Naive thymus-derived CD4-positive, alpha-beta T cell (primary cell): ENCODE measurements around the gene SYVN1. TPM values are rescaled to one million over a fixed set of nuclear protein-coding genes. Genes with fewer than 3 reads are reported as not detected.
A peak's percentile ranks its signal among the peaks of the same experiment; 100 is the strongest.

Source experiments
- ATAC-seq: fragments of 150-1000 bp; cut with Tn5 transposase; 2 replicates; pipeline ENCODE4 v1.10.0; 2021; ENCODE audit warnings: mild to moderate bottlenecking, moderate library complexity
- CTCF ChIA-PET: fragments of 350-600 bp; sonication (Branson Sonifier 250); formaldehyde crosslinking; loops from one replicate; lab custom pipeline; 2021; ENCODE audit warnings: antibody characterized with exemption; lab: Charles Lee
- POLR2A ChIA-PET: fragments of 350-600 bp; sonication (Branson Sonifier 250); formaldehyde crosslinking; loops from one replicate; lab custom pipeline; 2021; ENCODE audit warnings: antibody characterized with exemption, inconsistent platforms; lab: Charles Lee
- DNase-seq, 9 donors: peaks; one replicate each; pipeline versions ENCODE4 v3.0.0 to v3.0.0-alpha.2; 2020 to 2022; ENCODE audit warnings: mixed read lengths in 1 of 9
- H3K27ac ChIP-seq: one replicate; pipeline ENCODE4 v1.7.0; 2013; ENCODE audit warnings: mild to moderate bottlenecking, low read depth, low read length, moderate library complexity
- H3K27me3 ChIP-seq, 2 donors: one replicate each; pipeline ENCODE4 v1.7.0; 2013; ENCODE audit warnings: low read length in 2 of 2, mild to moderate bottlenecking in 2 of 2, moderate library complexity in 2 of 2; ENCODE audit not compliant: control insufficient read depth in 2 of 2, insufficient read depth in 2 of 2
- H3K36me3 ChIP-seq, 3 experiments: 1 replicate in 2 of 3; 2 replicates in 1 of 3; pipeline ENCODE4 v1.7.0; 2013; ENCODE audit warnings: low read length in 3 of 3, mild to moderate bottlenecking in 3 of 3, moderate library complexity in 1 of 3; ENCODE audit not compliant: insufficient read depth in 3 of 3, control insufficient read depth in 2 of 3
- H3K4me1 ChIP-seq, 2 donors: one replicate each; pipeline ENCODE4 v1.7.0; 2013; ENCODE audit warnings: low read length in 2 of 2, mild to moderate bottlenecking in 2 of 2, moderate library complexity in 1 of 2; ENCODE audit not compliant: control insufficient read depth in 2 of 2, insufficient read depth in 2 of 2
- H3K4me3 ChIP-seq: 2 replicates; pipeline ENCODE4 v1.7.0; 2013; ENCODE audit warnings: mild to moderate bottlenecking, low read length
- H3K9me3 ChIP-seq, 3 experiments: 1 replicate in 2 of 3; 2 replicates in 1 of 3; pipeline ENCODE4 v1.7.0; 2013; ENCODE audit warnings: low read length in 3 of 3; ENCODE audit not compliant: control insufficient read depth in 2 of 3
- H3K27ac Mint-ChIP-seq, 9 donors: one replicate each; pipeline ENCODE4 v1.8.0; 2020 to 2022; ENCODE audit warnings: mixed read lengths in 9 of 9, mild to moderate bottlenecking in 8 of 9, moderate library complexity in 5 of 9, inconsistent platforms in 2 of 9
- H3K27me3 Mint-ChIP-seq, 5 donors: one replicate each; pipeline ENCODE4 v1.8.0; 2021 to 2022; ENCODE audit warnings: mixed read lengths in 5 of 5, mild to moderate bottlenecking in 1 of 5
- H3K36me3 Mint-ChIP-seq, 5 donors: one replicate each; pipeline ENCODE4 v1.8.0; 2020 to 2022; ENCODE audit warnings: mixed read lengths in 5 of 5, mild to moderate bottlenecking in 3 of 5, inconsistent platforms in 1 of 5
- H3K4me1 Mint-ChIP-seq, 7 donors: one replicate each; pipeline ENCODE4 v1.8.0; 2020 to 2022; ENCODE audit warnings: mixed read lengths in 7 of 7, mild to moderate bottlenecking in 3 of 7, inconsistent platforms in 1 of 7
- H3K4me3 Mint-ChIP-seq, 10 donors: one replicate each; pipeline ENCODE4 v1.8.0; 2020 to 2022; ENCODE audit warnings: mild to moderate bottlenecking in 10 of 10, mixed read lengths in 10 of 10, moderate library complexity in 6 of 10, inconsistent platforms in 2 of 10
- H3K9me3 Mint-ChIP-seq, 11 donors: one replicate each; pipeline ENCODE4 v1.8.0; 2020 to 2022; ENCODE audit warnings: mixed read lengths in 11 of 11, mild to moderate bottlenecking in 4 of 11, inconsistent platforms in 1 of 11, moderate library complexity in 1 of 11
- intact Hi-C, 2 donors: fragments of 100-400 bp; cut with micrococcal nuclease; formaldehyde crosslinking; loops; one replicate each; pipeline ENCODE4 v1.15.1; 2023
- polyA plus RNA-seq, 2 donors: library from polyadenylated mRNA; unstranded; fragments of 300-500 nt; fragmentation: Illumina TruSeq; gene quantifications; one replicate each; pipeline ENCODE4 v1.2.3, GENCODE V29; 2021
- total RNA-seq, 6 experiments: library from RNA in 5 of 6; stranded (reverse) in 5 of 6; gene quantifications; 1 replicate in 5 of 6; 2 replicates in 1 of 6; pipeline ENCODE4 v1.2.3 and lab custom pipeline; 2021 to 2026

The SYVN1 gene
- total and polyA plus RNA-seq, 7 experiments from 2014 or later, result 8.6 to 84.6 (median 67.5) TPM

DNA sequence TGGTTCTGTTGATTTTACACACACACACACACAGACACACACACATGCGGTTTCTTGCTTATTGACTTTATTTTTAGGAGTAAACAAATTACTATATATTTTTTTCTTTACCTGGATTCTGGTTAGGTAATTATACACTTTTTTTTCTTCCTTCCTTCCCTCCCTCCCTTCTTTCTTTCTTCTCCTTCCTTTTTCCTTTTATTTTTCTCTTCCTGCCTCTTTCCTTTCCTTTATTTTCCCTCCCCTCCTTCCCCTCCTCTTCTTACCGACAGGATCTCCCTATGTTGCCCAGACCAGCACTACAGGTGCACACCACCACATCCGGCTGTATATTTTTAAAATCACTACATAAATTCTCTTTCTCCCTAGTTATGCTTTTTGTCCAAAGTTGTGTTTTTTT, 32.6 kb upstream of the SYVN1 start:
- Histone ChIP-seq H3K36me3 (no peaks in the 10 kb centered on the region), H3K27ac (no peak overlapping the region), H3K27me3 (no peaks in the 10 kb centered on the region), H3K4me1 (no peaks in the 10 kb centered on the region), H3K9me3 (no peaks in the 10 kb centered on the region), H3K4me3 (no peak overlapping the region)
- peaks cover 0 to 11% (median 5%) of the 10 kb centered on the region in 7 donors for H3K4me1 Mint-ChIP-seq
- ATAC-seq, result no peak
- DNase-seq, result no peak
- intact Hi-C loops, result no loop called here
- no peak overlapping the region for H3K27ac Mint-ChIP-seq
- H3K4me3 Mint-ChIP-seq, result no peak overlapping the region
- H3K27me3 Mint-ChIP-seq, result no peaks in the 10 kb centered on the region
- H3K9me3 Mint-ChIP-seq, result no peaks in the 10 kb centered on the region
- POLR2A ChIA-PET, result no interaction called here
- no peaks in the 10 kb centered on the region for H3K36me3 Mint-ChIP-seq
- CTCF ChIA-PET, result interaction anchor here (0.6 kb wide), 1 partner anchor 18 kb away, joined by 3 read pairs; no protein-coding TSS in a partner anchor

DNA sequence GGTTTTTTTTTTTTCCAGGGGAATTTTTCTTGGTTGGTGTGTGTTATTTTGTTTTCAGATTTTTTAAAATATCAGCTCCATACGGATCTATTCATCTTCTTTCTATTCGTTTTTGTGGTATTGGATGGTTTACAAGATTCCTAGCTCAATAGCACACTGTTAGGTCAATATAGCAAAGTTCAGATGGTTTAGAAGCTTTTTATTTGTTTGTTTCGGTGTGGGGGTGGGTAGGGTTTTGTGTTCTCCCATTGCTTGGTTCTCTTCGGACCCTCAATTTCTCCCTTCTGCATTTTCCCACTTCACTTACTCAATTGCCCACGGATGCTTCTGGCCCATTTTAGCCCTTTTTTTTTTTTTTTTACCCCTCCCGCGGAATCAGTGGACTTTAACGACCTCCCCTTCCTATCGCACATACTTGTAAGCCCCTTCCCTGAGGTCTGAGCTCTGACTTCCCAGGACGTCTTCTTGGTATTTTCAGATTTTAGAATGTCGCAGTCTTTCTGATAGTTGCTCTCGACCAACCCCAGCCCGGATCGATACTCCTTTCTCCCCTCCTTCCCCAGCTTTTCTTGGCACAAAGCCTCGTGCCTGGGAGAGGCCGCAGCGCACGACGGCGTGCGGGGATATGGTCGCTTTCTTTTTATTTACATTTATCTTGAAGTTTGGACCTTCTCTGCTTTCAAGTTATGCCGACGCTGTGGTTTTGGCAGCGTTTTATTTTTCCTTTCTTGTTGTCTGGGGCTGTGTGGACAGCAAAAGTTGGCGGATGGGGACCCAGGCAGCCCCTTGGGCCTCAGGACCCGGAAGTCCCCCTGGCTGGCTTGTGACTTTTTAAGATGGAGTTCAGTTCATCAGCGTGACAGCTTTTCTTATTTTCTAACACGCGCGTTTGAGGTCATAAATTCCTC, 31.3 kb upstream of the SYVN1 start:
- intact Hi-C loops, result no loop called here
- ChIA-PET POLR2A (no interaction called here), CTCF (no interaction called here)
- Histone ChIP-seq H3K4me1 (no peaks in the 10 kb centered on the region), H3K9me3 (no peaks in the 10 kb centered on the region), H3K27ac (no peak overlapping the region), H3K4me3 (no peak overlapping the region), H3K36me3 (no peaks in the 10 kb centered on the region), H3K27me3 (no peaks in the 10 kb centered on the region)
- Mint-ChIP-seq H3K4me1 (peaks cover 0 to 11% (median 5%) of the 10 kb centered on the region in 7 donors), H3K27me3 (peaks cover 0 to 3% (median 0%) of the 10 kb centered on the region in 5 donors), H3K9me3 (no peaks in the 10 kb centered on the region), H3K36me3 (no peaks in the 10 kb centered on the region), H3K4me3 (no peak overlapping the region), H3K27ac (peak overlapping the region in 1 of 9 donors; percentile 36)
- DNase-seq, result no peak
- no peak for ATAC-seq

DNA sequence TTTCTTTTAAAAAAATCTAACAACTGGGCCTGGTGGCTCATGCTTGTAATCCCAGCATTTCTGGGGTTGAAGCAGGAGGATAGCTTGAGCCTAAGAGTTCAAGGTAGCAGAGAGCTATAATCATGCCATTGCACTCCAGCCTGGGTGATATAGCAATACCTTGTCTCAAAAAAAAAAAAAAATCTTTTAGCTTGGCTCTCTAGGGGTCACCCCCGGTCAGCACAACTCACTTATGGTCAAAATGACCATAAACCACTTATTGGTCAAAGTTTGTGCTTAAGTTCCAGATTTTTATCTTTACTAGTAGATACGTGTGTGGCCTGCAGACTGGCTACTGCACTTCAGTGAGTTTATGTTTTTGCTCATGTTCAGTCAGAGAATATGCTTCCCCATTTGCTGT, 29.4 kb upstream of the SYVN1 start:
- DNase-seq, result no peak
- no peaks in the 10 kb centered on the region for H3K9me3 ChIP-seq
- Mint-ChIP-seq H3K36me3 (no peaks in the 10 kb centered on the region), H3K9me3 (no peaks in the 10 kb centered on the region), H3K27ac (no peak overlapping the region), H3K4me3 (no peak overlapping the region), H3K4me1 (peaks cover 0 to 3% (median 0%) of the 10 kb centered on the region in 7 donors), H3K27me3 (peaks cover 0 to 11% (median 0%) of the 10 kb centered on the region in 5 donors)
- no peaks in the 10 kb centered on the region for H3K27me3 ChIP-seq
- H3K27ac ChIP-seq, result no peak overlapping the region
- intact Hi-C loops, result no loop called here
- ChIA-PET CTCF (no interaction called here), POLR2A (no interaction called here)
- H3K4me3 ChIP-seq, result no peak overlapping the region
- H3K36me3 ChIP-seq, result no peaks in the 10 kb centered on the region
- H3K4me1 ChIP-seq, result no peaks in the 10 kb centered on the region
- ATAC-seq, result peak; percentile 40

DNA sequence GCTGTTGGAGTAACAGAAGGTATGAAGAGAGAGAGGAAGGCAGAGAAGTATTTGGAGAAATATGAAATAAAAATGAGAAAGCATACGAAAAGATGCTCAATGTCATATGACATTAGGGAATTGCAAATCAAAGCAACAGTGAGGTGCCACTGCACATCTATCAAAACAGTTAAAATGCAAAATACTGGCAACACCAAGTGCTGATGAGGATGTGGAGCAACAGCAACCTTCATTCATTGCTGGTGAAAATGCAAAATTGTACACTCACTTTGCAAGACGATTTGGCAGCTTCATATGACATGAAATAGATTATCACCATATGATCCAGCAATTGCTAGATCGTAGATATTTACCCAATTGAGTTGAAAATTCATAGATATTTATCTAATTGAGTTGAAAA, 26.3 kb upstream of the SYVN1 start:
- POLR2A ChIA-PET, result no interaction called here
- ATAC-seq (no peak), DNase-seq (no peak)
- Histone ChIP-seq H3K27ac (no peak overlapping the region), H3K27me3 (no peaks in the 10 kb centered on the region), H3K36me3 (no peaks in the 10 kb centered on the region), H3K4me1 (no peaks in the 10 kb centered on the region), H3K4me3 (no peak overlapping the region), H3K9me3 (no peaks in the 10 kb centered on the region)
- Mint-ChIP-seq H3K27ac (no peak overlapping the region), H3K4me3 (no peak overlapping the region), H3K4me1 (no peaks in the 10 kb centered on the region), H3K27me3 (peaks cover 0 to 13% (median 0%) of the 10 kb centered on the region in 5 donors), H3K9me3 (no peaks in the 10 kb centered on the region), H3K36me3 (no peaks in the 10 kb centered on the region)
- CTCF ChIA-PET, result no interaction called here
- intact Hi-C loops, result no loop called here

DNA sequence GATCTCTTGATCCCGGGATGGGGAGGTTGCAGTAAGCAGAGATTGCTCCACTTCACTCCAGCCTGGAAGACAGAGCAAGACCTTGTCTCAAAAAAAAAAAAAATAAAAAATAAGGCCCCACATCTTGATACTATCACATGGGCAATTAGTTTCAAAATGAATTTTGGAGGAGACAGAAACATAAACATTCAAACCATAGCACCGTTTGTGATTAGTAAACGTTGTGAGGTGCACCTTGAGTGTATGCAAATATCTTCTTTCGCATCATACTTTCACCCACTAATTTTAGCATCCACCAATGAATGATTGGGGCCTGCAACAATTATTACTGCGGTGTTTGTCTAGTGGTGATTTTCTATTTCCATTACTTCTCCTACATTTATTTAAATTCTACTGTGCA, 24.7 kb upstream of the SYVN1 start:
- ChIA-PET POLR2A (interaction anchor here (0.7 kb wide), 1 partner anchor 1130 kb away, joined by 3 read pairs; the partner anchor contains the start of gene YIF1A), CTCF (interaction anchor here (0.7 kb wide), 1 partner anchor 83 kb away, joined by 3 read pairs; no protein-coding TSS in a partner anchor)
- no peaks in the 10 kb centered on the region for H3K36me3 ChIP-seq
- H3K9me3 ChIP-seq, result no peaks in the 10 kb centered on the region
- H3K27me3 ChIP-seq, result no peaks in the 10 kb centered on the region
- no peaks in the 10 kb centered on the region for H3K4me1 ChIP-seq
- Mint-ChIP-seq H3K4me3 (no peak overlapping the region), H3K4me1 (no peaks in the 10 kb centered on the region), H3K9me3 (no peaks in the 10 kb centered on the region), H3K27ac (no peak overlapping the region), H3K27me3 (peaks cover 0 to 13% (median 0%) of the 10 kb centered on the region in 5 donors), H3K36me3 (no peaks in the 10 kb centered on the region)
- H3K27ac ChIP-seq, result no peak overlapping the region
- H3K4me3 ChIP-seq, result no peak overlapping the region
- intact Hi-C loops, result no loop called here
- DNase-seq (no peak), ATAC-seq (no peak)

DNA sequence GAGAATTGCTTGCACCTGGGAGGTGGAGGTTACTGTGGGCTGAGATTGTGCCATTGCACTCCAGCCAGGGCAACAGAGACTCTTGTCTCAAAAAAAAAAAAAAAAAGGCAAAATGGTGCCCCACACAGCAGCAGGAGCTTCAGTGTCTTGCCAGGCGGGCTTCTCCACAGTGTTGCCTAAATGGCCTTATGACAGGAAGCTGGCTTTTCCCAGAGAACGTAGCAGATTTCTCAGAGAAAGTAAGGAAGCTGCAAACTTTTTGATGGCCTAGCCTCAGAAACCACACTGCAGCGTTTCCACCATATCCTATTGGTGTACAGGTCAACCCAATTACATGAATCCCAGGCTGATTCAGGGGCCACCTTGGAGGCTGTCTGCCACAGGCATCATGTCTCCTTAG, 23.0 kb upstream of the SYVN1 start:
- H3K4me3 Mint-ChIP-seq, result no peak overlapping the region
- no peak overlapping the region for H3K27ac ChIP-seq
- no peaks in the 10 kb centered on the region for H3K36me3 ChIP-seq
- H3K36me3 Mint-ChIP-seq, result no peaks in the 10 kb centered on the region
- no peak overlapping the region for H3K27ac Mint-ChIP-seq
- no peaks in the 10 kb centered on the region for H3K9me3 Mint-ChIP-seq
- H3K9me3 ChIP-seq, result no peaks in the 10 kb centered on the region
- ChIA-PET POLR2A (interaction anchor here (0.6 kb wide), 1 partner anchor 39 kb away, joined by 5 read pairs; no protein-coding TSS in a partner anchor), CTCF (no interaction called here)
- H3K27me3 Mint-ChIP-seq, result peaks cover 0 to 13% (median 0%) of the 10 kb centered on the region in 5 donors
- DNase-seq (no peak), ATAC-seq (no peak)
- intact Hi-C loops, result no loop called here
- H3K4me1 Mint-ChIP-seq, result peaks cover 0 to 5% (median 0%) of the 10 kb centered on the region in 7 donors
- H3K4me3 ChIP-seq, result no peak overlapping the region
- no peaks in the 10 kb centered on the region for H3K27me3 ChIP-seq
- H3K4me1 ChIP-seq, result no peaks in the 10 kb centered on the region
